Activated T-cell treated with anti-CD3 and anti-CD28 coated beads, Interleukin-2, amount 50 U/mL, for 24 hours (primary cell): ENCODE measurements around the gene ARHGAP23.
"Not testable (repeated sequence)": the region's sequence is repeated elsewhere in the genome, so short reads cannot be mapped to it uniquely, and the experiment has no call there.

ENCODE experiments used
- DNase-seq: peaks from one replicate; pipeline ENCODE4 v3.0.0-alpha.2; 2020
- H3K27ac Mint-ChIP-seq: 2 replicates; pipeline ENCODE4 v1.8.0; 2020; ENCODE audit warnings: mild to moderate bottlenecking, mixed read lengths
- H3K27me3 Mint-ChIP-seq: 2 replicates; pipeline ENCODE4 v1.8.0; 2020; ENCODE audit warnings: mixed read lengths
- H3K36me3 Mint-ChIP-seq: 2 replicates; pipeline ENCODE4 v1.8.0; 2020; ENCODE audit warnings: low read depth, mixed read lengths
- H3K4me1 Mint-ChIP-seq: 2 replicates; pipeline ENCODE4 v1.8.0; 2020; ENCODE audit warnings: low read depth, mixed read lengths
- H3K4me3 Mint-ChIP-seq: 2 replicates; pipeline ENCODE4 v1.8.0; 2020; ENCODE audit warnings: mild to moderate bottlenecking, moderate library complexity, mixed read lengths
- H3K9me3 Mint-ChIP-seq: 2 replicates; pipeline ENCODE4 v1.8.0; 2020; ENCODE audit warnings: mixed read lengths

Gene ARHGAP23

DNA sequence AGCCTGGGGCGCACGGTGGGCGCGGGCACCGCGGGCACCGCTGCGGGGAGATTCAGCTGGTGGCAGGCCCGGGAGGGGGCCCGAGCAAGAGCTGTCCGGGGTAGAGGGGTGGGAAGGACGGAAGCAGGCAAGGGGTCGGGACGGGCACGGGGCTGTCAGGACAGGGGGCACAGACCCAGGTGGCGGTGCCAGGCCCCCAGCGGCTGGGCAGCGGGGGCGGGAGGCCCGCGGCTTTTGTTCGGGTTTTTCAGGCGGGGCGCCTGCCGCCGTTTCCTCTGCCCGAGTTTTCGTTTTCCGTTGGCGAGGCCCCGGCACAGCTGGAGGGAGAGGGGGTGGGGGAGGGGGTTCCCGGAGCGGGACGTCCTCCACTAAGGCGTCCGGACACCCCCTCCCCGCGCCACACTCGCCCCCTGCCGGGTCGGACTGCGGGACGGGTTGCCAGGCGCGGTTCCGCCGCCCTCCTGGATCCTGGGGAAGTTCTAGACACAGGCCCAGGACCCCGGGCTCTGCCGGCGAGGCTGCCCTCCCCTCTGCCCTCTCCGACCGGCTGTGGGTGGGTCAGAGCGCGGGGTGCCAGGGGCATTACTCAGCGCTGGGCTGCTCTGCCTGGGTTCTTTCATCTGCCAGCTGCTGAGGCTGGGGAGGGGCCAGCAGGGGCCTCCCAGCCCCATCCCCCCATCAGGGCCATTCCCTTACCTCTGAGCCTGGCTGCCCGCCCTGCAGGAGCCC, 543 bp downstream of the ARHGAP23 start:
- Mint-ChIP-seq H3K9me3 (no peaks in the 10 kb centered on the region), H3K4me1 (peaks cover 13% of the 10 kb centered on the region), H3K27me3 (peaks cover 39% of the 10 kb centered on the region), H3K4me3 (peak overlapping the region; percentile 44), H3K36me3 (no peaks in the 10 kb centered on the region), H3K27ac (no peak overlapping the region)
- DNase-seq: peak; percentile 54

GRCh38 chr17:38429476-38430100, 1.3 kb downstream of the ARHGAP23 start:
- Mint-ChIP-seq H3K36me3 (no peaks in the 10 kb centered on the region), H3K4me1 (peaks cover 13% of the 10 kb centered on the region), H3K27ac (no peak overlapping the region), H3K27me3 (peaks cover 32% of the 10 kb centered on the region), H3K9me3 (no peaks in the 10 kb centered on the region), H3K4me3 (peak overlapping the region; percentile 44)
- no peak for DNase-seq

GRCh38 chr17:38430316-38430715, 2.1 kb downstream of the ARHGAP23 start:
- no peaks in the 10 kb centered on the region for H3K9me3 Mint-ChIP-seq
- H3K4me1 Mint-ChIP-seq: peaks cover 13% of the 10 kb centered on the region
- H3K27ac Mint-ChIP-seq: no peak overlapping the region
- no peak for DNase-seq
- H3K27me3 Mint-ChIP-seq: peaks cover 24% of the 10 kb centered on the region
- H3K36me3 Mint-ChIP-seq: no peaks in the 10 kb centered on the region
- H3K4me3 Mint-ChIP-seq: no peak overlapping the region

GRCh38 chr17:38430822-38431221, 2.6 kb downstream of the ARHGAP23 start:
- Mint-ChIP-seq H3K9me3 (no peaks in the 10 kb centered on the region), H3K36me3 (no peaks in the 10 kb centered on the region), H3K27ac (no peak overlapping the region), H3K4me3 (no peak overlapping the region), H3K4me1 (peaks cover 13% of the 10 kb centered on the region), H3K27me3 (peaks cover 22% of the 10 kb centered on the region)
- no peak for DNase-seq

- no peak for DNase-seq
- Mint-ChIP-seq H3K27ac (no peak overlapping the region), H3K4me3 (no peak overlapping the region), H3K27me3 (peaks cover 19% of the 10 kb centered on the region), H3K4me1 (peaks cover 13% of the 10 kb centered on the region), H3K36me3 (no peaks in the 10 kb centered on the region), H3K9me3 (no peaks in the 10 kb centered on the region)
Measured at GRCh38 chr17:38431346-38432145, 3.3 kb downstream of the ARHGAP23 start.

GRCh38 chr17:38434178-38434665, 6.0 kb downstream of the ARHGAP23 start:
- Mint-ChIP-seq H3K27me3 (peaks cover 5% of the 10 kb centered on the region), H3K4me3 (no peak overlapping the region), H3K27ac (no peak overlapping the region), H3K4me1 (peaks cover 4% of the 10 kb centered on the region), H3K9me3 (no peaks in the 10 kb centered on the region), H3K36me3 (no peaks in the 10 kb centered on the region)
- no peak for DNase-seq

GRCh38 chr17:38435795-38436194, 7.5 kb downstream of the ARHGAP23 start:
- no peaks in the 10 kb centered on the region for H3K9me3 Mint-ChIP-seq
- no peaks in the 10 kb centered on the region for H3K27me3 Mint-ChIP-seq
- DNase-seq: no peak
- no peaks in the 10 kb centered on the region for H3K36me3 Mint-ChIP-seq
- H3K27ac Mint-ChIP-seq: no peak overlapping the region
- H3K4me3 Mint-ChIP-seq: no peak overlapping the region
- H3K4me1 Mint-ChIP-seq: no peaks in the 10 kb centered on the region

- Mint-ChIP-seq H3K9me3 (no peaks in the 10 kb centered on the region), H3K27me3 (no peaks in the 10 kb centered on the region), H3K4me3 (no peak overlapping the region), H3K4me1 (no peaks in the 10 kb centered on the region), H3K27ac (no peak overlapping the region), H3K36me3 (no peaks in the 10 kb centered on the region)
- DNase-seq: no peak
Measured at GRCh38 chr17:38436386-38436785, 8.1 kb downstream of the ARHGAP23 start.

DNA sequence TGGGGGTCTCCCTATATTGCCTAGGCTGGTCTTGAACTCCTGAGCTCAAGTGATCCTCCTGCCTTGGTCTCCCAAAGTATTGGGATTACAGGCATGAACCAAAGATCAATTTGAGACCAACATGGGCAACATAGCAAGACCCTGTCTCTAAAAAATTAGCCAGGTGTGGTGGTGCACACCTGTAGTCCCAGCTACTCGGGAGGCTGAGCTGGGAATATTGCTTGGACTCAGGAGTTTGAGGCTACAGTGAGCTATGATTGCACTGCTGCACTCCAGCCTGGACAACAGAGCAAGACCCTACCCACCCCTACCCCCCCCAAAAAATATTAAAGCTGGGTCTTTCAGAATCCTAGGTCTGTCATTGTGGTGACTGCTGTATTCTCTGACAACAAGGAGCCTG, 9.0 kb downstream of the ARHGAP23 start:
- not testable (repeated sequence) for H3K27me3 Mint-ChIP-seq, H3K27ac Mint-ChIP-seq, H3K4me1 Mint-ChIP-seq, H3K9me3 Mint-ChIP-seq, H3K36me3 Mint-ChIP-seq, DNase-seq, H3K4me3 Mint-ChIP-seq

GRCh38 chr17:38439436-38439835, 11.2 kb downstream of the ARHGAP23 start:
- peaks cover 11% of the 10 kb centered on the region for H3K27me3 Mint-ChIP-seq
- H3K4me1 Mint-ChIP-seq: peaks cover 5% of the 10 kb centered on the region
- no peak overlapping the region for H3K4me3 Mint-ChIP-seq
- no peak overlapping the region for H3K27ac Mint-ChIP-seq
- no peaks in the 10 kb centered on the region for H3K36me3 Mint-ChIP-seq
- DNase-seq: no peak
- no peaks in the 10 kb centered on the region for H3K9me3 Mint-ChIP-seq

DNA sequence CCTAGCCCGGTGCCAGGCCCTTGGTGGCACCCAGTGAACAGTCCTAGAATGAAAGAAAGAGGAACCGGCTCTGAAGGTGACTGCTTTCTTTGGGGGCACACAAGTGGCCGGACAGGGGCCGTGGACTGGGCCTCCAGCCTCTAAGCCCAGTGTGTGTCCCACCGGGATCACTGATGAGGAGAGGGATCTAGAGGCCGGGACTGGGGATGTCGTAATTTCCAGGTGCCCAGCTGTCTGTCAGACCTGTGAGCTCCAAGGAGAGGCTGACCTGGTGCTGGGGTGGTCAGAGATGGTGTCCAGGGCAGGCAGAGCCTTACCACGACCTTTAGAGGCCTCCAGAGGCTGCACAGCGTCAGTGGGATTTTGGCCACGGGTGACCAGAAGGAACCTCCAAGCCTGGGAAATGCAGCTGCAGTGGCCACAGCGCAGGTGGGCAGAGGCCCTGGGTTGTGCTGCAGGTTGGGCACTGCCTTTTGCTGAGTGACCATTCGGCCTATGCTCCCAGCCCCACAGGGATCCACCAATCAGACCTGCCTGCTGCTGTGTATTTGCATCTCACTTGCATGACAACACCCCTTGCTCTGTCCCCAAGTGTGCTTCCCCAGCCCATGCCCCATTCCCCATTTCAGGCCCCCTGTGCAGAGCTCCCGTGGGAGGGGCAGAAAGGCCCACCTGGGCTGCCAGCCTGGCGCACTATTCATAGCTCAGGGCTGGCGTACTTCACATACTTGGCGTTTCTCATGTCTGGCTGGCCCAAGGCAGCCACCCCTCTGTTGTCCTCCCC, 12.5 kb downstream of the ARHGAP23 start:
- H3K4me1 Mint-ChIP-seq: peaks cover 5% of the 10 kb centered on the region

DNA sequence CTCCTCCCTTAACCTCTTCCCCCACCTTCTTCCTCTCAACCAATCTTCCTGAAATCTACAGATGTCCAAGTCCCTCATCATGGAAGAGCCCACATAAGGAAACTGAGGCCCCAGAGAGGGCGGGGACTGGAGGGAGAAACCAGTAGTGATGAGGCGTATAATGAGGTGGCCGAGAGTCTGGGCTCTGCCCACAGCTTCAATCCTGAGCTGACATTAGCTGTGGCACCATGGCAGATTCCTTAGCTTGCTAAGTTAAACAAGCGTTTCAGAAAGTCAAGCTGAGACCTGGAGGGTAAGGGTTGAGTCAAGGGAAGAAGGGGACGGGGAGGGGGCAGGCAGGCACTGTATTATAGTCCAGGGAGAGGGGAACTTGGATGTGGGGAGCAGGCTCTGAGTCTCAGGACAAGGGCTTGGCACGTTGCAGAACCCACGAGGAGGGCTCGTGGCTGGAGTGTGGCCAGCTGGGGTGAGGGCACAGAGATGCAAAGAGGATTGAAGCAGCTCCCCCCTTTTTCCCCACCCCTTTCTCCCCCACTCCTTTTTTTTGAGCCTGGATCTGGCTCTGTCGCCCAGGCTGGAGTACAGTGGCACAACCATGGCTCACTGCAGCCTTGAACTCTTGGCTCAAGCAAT, 13.3 kb downstream of the ARHGAP23 start:
- Mint-ChIP-seq H3K4me3 (no peak overlapping the region), H3K27ac (no peak overlapping the region), H3K27me3 (peaks cover 11% of the 10 kb centered on the region), H3K9me3 (no peaks in the 10 kb centered on the region), H3K36me3 (no peaks in the 10 kb centered on the region), H3K4me1 (peaks cover 5% of the 10 kb centered on the region)
- no peak for DNase-seq

More for the DNA sequence above, 12.5 kb downstream of the ARHGAP23 start:
- Mint-ChIP-seq H3K4me3 (no peak overlapping the region), H3K27ac (no peak overlapping the region), H3K9me3 (no peaks in the 10 kb centered on the region), H3K36me3 (no peaks in the 10 kb centered on the region), H3K27me3 (peaks cover 11% of the 10 kb centered on the region)
- no peak for DNase-seq

- peaks cover 5% of the 10 kb centered on the region for H3K4me1 Mint-ChIP-seq
- no peaks in the 10 kb centered on the region for H3K9me3 Mint-ChIP-seq
- no peak overlapping the region for H3K4me3 Mint-ChIP-seq
- H3K27ac Mint-ChIP-seq: no peak overlapping the region
- peaks cover 11% of the 10 kb centered on the region for H3K27me3 Mint-ChIP-seq
- DNase-seq: no peak
- no peaks in the 10 kb centered on the region for H3K36me3 Mint-ChIP-seq
Measured at GRCh38 chr17:38442548-38442947, 14.3 kb downstream of the ARHGAP23 start.
